Right lobe of liver (tissue), 4 donors: Measurements from ENCODE around the gene VWA5B1.

Experiments
- POLR2A ChIP-seq: fragments of 450-650 bp; IDR thresholded peaks from one replicate; pipeline ENCODE4 v1.6.1; 2017; ENCODE audit warnings: antibody characterized with exemption, mild to moderate bottlenecking
- TF ChIP-seq, protein P1 (sequence below), 4 donors: fragments of 200-600 bp in 3 of 4; fragments of 450-650 bp in 1 of 4; IDR thresholded peaks; one replicate each; pipeline versions ENCODE4 v1.5.1 to v1.8.0; 2016 to 2022; ENCODE audit warnings: antibody characterized with exemption in 4 of 4, mild to moderate bottlenecking in 2 of 4
- donor health status: DM: no; HTN: no; CAD: no.
- donor health status: DM: no; HTN: no; CAD: no.
- donor health status: DM: no; HTN: yes; CAD: no.

DNA sequence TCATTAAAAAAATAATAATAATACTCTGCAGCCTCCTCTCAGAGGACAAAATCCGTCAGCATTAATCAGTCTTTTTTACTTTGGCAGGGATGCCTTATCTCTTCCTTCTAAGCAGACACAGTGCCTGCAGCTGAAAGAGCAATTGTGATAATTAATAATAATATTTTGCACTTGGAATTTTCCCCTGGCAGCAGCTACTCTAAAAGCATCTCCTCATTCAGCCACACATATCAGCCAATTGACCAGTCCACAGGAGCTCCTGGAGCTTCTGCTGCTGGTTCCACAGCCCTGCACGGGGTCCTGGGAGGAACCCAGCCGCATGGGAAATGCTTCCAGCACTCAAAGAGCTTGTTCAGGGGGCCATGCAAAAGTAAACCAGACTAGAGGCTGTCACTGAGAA, 31.0 kb upstream of the VWA5B1 start:
- TF ChIP-seq POLR2A: no peak
- TF ChIP-seq, protein P1, sequence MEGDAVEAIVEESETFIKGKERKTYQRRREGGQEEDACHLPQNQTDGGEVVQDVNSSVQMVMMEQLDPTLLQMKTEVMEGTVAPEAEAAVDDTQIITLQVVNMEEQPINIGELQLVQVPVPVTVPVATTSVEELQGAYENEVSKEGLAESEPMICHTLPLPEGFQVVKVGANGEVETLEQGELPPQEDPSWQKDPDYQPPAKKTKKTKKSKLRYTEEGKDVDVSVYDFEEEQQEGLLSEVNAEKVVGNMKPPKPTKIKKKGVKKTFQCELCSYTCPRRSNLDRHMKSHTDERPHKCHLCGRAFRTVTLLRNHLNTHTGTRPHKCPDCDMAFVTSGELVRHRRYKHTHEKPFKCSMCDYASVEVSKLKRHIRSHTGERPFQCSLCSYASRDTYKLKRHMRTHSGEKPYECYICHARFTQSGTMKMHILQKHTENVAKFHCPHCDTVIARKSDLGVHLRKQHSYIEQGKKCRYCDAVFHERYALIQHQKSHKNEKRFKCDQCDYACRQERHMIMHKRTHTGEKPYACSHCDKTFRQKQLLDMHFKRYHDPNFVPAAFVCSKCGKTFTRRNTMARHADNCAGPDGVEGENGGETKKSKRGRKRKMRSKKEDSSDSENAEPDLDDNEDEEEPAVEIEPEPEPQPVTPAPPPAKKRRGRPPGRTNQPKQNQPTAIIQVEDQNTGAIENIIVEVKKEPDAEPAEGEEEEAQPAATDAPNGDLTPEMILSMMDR (IDR thresholded peaks at IDR 0.05): no peak
